Erythroblast (primary cell): ENCODE data around the gene NCEH1.

Source experiments
- GATA1 ChIP-seq: IDR thresholded peaks from 2 replicates; pipeline ENCODE4 v1.6.1; 2011; ENCODE audit warnings: low read depth, mild to moderate bottlenecking, control low read depth, low read length, moderate library complexity
- POLR2A ChIP-seq: IDR thresholded peaks from 2 replicates; pipeline ENCODE4 v1.6.1; 2011; ENCODE audit warnings: mild to moderate bottlenecking, low read length

GRCh38 chr3:172696357-172696756 lies 14.5 kb downstream of the NCEH1 start:
- no peak for TF ChIP-seq POLR2A
- TF ChIP-seq GATA1, result no peak
